CD4-positive, alpha-beta T cell treated with Interleukin-4 for 4 hours (primary cell): ENCODE results near the gene VAX1.
"Not testable (repeated sequence)": the region's sequence is repeated elsewhere in the genome, so short reads cannot be mapped to it uniquely, and the experiment has no call there.

ENCODE experiments used
- DNase-seq: peaks from one replicate; pipeline ENCODE4 v3.0.0-alpha.2; 2020

Gene VAX1, protein sequence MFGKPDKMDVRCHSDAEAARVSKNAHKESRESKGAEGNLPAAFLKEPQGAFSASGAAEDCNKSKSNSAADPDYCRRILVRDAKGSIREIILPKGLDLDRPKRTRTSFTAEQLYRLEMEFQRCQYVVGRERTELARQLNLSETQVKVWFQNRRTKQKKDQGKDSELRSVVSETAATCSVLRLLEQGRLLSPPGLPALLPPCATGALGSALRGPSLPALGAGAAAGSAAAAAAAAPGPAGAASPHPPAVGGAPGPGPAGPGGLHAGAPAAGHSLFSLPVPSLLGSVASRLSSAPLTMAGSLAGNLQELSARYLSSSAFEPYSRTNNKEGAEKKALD

DNA sequence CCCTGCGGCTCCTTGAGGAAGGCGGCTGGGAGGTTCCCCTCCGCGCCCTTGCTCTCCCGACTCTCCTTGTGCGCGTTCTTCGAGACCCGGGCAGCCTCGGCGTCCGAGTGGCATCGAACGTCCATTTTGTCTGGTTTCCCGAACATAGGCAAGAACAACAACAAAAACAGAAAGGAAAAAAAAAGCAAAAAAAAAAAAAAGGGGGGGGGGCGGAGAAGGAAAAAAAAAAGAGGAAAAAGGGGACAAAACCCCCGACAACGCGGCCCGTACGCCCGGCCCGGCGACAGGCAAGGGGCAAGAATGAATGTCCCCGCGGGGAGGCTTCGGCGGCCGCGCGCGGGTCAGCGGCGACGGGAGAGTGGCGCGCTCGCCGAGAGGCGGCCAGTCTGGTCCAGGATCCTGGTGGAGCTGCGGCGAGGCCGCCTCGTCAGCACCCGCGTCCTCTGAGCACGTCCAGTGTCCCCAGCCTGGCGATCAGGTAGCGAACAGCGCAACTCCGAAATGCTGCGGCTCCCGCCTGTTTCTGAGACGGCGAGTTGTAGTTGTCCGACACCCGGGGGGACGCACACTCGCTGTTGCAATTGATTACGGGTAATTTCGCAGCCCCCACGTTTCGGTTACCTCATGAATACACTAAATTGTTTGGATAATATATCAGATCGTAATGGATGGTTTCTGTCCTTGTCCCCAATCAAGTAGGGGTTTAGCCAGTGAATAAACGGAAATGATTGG, at the start of gene VAX1:
TSS of gene VAX1 (minus strand) at position 360 of the 732 bp plus-strand sequence. CDS start at position 146, 214 bp downstream.
- DNase-seq, result no peak

DNA sequence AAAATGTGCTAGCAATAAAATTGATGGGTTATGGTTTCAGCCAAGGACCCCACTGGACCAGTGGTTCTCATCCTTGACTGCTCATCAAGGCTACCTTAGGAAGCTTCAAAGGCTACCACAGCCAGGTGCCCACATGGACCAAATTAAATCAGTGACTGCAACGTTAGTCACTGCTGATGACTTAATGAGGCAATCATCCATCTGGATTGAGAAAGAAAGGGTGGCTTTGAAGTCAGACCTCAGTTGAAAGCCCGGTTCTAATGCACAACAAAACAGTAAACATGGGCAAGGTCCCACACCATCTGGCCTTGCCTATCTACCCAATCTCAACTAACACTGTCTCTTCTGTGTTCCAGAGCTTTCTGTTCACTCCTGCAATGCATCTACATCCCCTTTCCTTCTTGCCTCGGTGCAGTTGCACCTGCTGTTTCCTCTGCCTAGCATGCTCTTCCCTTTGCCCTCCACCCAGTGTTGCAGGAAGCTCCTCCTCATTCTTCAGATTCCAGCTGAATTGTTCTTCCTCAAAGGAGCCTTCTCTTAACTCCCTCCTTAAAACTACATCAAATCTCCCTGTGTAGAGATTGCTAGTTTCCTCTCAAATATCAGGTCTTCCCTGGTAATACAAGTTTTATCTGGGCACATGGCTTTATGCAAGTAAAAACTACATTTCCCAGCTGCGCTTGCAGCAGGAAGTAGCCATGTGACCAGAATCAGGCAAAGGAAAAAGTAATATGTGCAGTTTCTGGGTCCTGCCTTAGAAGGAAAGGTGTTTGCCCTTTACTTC, 49.0 kb upstream of the VAX1 start:
- DNase-seq, result no peak

DNA sequence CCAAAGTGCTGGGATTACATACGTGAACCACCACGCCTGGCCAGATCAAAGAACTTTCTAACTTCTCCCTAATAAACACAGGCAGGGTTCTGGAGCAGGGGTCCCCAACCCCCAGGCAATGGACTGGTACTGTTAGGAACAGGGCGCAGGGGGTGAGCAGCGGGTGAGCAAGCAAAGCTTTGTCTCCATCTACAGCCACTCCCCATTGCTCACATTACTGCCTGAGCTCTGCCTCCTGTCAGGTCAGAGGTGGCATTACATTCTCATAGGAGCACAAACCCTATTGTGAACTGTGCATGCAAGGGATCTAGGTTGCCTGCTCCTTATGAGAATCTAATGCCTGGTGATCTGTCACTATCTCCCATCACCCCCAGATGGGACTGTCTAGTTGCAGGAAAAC, 47.7 kb upstream of the VAX1 start:
- not testable (repeated sequence) for DNase-seq

DNA sequence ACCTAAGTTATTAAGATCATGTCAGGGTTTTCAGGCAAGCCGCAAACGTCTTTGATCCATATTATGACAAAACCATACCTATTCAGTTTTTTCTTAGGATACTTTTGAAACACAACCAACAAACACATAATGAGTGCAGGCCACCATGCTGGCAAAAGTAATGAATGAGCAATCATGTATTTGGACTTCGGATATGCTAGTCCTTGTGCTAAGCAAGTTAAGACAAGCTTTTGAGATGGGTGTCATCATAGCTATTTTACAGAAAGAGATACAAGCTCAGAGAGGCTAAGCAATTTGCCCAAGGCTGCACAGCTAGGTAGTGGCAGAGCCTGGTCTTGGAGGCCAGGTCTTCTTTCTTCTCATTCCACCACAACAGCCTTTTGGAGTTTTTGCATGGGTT, 46.8 kb upstream of the VAX1 start:
- DNase-seq, result no peak

DNA sequence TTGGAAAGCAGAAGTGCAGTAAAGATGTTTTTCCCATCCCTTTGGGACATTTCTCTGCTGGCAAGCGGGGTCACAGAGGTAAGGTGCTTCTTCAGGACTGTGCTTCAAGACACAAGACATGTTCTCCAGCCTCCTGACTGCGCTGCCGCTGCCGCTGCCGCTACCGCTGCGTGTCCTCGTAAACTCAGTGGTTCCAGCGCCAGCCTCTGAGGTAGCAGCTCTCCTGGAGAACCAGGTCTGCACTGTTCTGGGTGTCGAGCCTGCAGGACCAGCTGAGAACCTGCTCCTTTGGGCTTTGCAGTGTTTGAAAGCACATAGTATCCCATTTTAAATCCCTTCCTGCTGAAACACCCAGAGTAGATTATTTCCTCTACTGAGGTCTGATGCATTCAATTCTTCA, 46.2 kb upstream of the VAX1 start:
- no peak for DNase-seq

DNA sequence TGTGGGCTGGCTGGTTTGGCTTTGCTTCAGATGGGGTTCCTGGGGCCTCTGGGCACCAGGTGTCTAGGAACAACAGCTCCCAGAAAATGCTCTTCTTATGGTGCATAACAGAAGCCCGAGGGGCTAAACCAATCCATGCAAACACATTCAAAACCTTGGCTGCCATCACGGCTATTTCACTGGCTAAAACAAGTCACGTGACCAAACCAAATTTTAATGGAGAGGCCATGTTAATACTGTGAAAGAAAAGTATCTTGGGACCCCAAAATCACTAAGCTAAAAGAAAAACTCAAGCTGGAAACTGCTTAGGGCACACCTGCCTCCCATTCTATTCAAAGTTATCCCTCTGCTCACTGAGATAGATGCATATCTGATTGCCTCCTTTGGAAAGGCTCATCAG, 40.1 kb upstream of the VAX1 start:
- no peak for DNase-seq

DNA sequence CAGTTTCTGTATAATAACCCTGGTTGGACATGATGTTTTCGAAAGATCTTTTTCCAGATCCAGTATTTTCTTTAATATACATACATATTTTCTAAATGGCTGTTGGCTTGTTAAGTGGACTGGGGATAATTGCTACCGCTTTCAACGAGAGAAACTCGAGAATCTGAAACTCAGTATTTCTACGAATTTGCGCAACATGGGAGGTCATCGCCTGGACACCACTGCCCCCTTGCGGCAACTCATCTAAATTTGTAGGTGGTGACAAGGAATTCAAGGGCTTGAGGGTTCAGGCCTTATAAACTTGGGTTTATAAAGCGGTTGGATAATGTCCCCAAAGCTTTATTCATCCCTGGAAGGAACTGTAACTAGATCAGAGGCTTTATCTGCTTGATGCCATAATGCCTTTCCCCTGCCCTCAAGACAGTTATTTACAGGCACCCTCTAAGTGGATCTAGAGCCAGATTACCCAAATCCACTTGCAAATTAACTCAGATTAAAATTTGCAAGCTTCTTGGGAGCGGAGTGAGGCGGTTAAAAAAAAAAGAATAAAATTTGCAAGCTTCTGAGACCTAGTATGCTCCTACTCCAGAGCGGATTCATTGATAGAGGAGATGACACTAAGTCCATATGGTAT, 37.9 kb upstream of the VAX1 start:
- peak; percentile 62 for DNase-seq

DNA sequence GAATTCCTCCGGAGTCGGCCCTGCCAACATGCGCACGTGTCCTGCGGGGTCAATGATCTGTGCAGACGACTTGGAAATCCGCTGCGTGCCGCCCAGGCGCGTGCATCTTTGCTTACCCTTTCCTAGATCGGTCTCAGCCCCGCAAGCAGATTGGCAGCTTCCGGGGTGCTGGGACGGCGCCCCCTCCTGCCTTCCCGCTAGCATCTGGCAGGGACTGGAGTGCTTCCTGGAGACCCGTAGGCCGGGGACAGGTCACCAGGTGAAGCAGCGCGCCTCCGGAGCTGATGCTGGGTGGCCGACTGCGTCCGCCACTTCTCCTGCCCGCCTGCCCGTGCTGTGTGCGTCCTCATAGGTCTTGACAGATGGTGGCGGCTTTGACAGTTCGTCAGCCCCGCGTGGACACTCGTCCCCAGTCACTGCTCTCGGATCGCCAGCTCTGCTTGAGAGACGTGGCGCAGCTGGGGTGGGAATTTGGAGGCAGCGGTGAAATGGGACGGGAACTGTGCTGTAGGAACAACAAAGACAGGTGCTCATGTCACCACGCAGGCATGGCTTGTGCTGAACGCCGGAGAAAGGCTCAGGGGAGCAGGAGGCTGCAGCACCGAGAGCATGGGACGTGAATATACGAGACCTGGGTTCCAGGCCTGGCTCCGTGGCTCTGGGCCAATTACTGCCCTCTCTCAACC, 37.3 kb upstream of the VAX1 start:
- DNase-seq, result peak; percentile 3

DNA sequence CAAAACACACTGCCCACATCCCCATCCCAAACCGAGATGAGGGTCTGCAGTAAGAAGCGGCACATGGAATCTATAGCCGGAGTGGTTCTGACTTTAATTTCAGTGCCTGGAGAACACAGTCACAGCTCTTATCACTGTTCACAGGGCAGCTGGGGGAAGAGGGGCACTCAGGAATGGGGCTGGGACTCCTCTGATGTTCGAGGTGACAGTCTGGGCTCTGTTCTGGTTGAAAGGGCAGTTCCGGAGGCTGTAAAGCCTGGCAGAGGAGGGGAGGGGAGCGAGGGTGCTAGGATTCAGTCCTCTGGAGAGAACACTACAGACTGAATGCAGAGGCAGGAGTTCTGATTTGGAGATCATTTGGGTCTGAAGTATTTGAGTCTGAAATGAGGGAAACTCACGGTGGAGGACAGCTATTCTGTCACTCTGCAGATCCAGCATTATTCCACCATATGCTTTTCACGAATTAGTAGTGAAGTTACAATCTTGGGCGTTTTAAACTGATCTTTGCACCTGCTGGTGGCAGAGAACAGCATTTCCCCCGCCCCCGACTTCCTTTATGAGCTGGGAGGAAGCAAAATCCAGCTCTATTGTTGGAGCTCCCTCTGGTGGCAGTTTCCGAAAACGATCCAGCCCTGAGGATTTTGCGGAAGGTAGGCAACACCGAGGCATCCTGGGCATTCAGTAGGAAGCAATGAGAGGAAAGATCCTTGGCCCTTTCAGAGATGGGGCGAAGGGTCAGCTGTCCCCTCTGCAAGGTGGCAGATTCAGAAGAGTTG, 36.6 kb upstream of the VAX1 start:
- peak; percentile 81 for DNase-seq

DNA sequence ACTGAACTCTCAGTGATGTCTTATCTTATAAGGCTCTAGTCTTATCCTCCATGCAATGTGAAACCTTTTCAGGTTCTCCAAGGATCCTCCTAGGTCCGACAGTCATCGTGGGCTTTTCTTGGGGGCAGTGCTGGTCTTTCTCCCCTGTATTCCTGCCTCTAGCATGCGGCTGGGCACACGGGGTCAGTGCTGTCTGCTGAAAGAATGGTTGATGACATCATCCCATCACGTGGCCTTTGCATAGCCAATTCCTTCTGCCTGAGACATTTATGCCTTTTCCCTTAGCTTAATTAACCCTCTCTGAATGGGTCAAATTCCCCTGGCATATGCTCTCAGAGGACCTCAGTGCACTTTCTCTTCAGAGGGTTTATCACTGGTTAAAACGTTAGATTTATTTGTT, 32.2 kb upstream of the VAX1 start:
- DNase-seq, result no peak

DNA sequence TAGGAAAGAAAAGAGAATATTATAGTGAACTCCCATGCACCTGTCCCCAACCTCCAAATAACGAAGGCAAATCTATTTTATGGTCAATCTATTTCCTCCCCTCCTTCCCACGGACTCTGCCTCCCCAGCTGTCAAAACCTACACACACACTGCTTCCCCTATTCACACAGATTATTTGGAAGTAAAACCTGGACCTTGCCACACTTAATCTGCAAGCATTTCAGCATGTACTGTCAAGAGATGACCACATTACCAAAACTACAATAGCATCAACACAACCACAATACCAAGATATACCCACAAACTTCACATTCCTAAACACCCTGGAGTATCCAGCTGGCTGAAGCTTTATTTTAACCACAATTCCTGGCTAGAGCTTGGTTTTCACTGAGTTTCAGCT, 31.4 kb upstream of the VAX1 start:
- no peak for DNase-seq

DNA sequence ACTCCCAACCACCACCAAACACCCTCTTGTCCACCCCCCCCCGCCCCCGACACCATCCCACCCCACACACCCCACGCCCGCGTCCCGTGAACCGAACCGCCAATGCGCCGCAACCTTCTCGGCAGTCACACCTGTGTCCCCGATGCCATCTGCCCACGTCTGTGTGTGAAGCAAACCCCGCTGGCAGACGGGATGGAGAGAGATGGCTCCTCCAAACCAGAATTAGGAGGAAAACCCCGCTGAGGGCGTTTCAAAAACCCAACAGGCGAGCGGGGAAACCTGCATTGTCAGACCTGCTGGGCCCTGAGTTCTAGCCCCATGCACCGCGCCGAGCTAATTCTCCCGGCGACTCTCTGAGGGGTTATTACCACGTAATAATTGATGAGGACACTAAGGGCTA, 30.7 kb upstream of the VAX1 start:
- DNase-seq, result no peak

DNA sequence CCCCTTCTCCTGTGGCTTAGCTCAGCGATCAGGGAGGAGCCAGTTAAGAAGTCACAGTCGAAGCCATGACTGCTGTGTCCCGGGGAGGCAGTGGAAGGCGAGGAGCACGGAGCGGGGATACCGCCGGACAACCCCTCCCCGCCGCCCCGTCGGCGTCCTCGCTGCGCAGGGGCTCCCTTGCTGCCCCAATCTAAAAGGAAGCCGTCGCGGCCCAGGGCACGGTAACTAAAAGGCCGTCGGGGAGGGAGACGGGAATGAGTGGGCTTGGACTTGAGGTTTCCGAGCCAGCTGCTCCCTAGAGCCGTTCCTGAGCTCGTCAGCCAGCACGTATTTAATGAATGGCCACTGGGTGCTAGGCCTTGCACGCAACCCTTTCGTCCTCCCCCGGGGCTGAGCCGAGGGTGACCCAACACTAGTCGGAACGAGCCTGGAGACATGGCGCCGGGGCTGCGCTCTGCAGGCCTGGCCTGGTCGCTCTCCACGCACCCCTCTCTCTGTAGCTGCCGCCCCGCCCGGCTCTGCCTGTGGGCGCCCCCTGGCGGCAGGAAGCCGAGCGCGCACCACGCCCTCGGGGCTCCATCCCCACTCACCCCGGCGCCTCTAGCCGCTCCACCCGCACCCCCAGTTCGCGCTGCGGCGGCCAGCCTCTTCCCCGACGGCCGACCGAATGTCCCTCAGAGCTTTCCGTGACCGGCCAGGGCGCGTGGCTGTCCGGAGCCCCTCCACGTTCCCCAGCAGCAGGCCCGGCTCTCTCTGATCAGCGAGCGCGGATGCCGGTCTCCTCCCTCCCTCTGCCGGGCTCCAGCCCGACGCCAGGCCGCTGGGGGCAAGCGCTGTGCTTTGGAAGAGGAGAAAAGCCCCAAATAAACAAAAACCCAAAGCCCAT, 30.0 kb upstream of the VAX1 start:
- peak; percentile 43 for DNase-seq

DNA sequence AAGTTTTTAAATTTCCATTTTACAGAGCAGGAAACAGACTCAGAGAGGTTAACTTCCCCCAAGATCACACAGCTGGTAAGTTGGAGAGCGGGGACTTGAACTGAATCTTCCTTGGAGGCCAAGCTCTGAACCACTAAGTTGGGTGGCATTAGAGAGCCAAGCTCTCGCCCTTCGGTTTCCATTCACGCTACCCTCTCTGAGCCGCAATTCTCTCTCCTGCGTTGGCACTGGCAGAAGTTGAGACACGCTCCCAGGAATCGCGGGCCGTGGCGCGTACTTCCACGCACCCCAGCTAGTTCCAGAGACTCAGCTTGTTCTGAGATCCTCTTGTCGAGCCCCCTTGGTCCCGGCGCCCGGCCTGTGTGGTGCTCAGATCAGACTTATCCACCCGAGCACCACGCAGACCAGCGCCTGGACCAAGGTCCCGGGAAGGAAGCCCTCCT, 29.3 kb upstream of the VAX1 start:
- no peak for DNase-seq

DNA sequence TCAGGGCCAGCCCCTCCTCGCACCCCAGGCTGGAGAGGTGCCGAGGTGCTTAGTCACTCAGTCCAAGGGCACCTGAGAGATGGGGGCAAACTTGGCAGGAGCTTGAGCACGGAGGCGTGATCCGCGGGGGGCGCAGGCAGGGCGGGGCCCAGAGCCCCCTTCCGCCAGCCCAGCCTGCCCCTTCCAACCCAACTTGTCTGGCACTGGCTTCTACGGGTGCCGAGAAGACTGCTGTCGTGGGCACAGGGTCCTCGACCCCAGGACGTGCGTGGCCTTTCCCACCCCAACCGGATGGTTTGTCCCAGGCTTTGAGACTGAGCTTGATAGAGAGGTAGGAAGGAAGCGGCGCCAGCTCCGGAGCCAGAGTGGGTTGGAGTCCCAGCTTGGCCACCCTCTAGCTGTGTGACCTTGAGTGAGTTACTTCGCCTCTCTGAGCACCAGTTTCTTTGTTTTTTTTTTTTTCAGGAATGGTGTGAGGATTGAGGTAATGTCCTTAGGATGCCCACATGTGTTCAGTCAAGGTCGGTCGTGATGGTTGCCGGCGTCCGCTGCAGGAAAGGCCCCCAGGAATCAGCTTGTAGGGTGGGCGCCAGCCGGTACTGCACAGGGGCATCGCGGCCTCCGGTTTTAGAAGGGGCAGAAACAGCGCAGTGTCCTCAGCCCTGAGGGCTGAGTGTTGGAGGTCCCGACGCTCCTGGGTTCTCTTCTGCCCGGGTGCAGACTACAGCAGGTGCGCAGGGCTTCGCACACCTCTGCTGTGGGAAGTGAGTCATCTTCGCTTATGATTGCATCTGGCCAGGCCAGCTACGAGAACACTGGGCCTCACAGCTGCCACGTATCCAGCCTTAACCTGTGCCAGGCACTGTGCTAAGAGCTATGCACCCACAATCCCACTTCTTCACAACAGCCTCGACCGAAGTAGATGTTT, 28.6 kb upstream of the VAX1 start:
- DNase-seq, result no peak

DNA sequence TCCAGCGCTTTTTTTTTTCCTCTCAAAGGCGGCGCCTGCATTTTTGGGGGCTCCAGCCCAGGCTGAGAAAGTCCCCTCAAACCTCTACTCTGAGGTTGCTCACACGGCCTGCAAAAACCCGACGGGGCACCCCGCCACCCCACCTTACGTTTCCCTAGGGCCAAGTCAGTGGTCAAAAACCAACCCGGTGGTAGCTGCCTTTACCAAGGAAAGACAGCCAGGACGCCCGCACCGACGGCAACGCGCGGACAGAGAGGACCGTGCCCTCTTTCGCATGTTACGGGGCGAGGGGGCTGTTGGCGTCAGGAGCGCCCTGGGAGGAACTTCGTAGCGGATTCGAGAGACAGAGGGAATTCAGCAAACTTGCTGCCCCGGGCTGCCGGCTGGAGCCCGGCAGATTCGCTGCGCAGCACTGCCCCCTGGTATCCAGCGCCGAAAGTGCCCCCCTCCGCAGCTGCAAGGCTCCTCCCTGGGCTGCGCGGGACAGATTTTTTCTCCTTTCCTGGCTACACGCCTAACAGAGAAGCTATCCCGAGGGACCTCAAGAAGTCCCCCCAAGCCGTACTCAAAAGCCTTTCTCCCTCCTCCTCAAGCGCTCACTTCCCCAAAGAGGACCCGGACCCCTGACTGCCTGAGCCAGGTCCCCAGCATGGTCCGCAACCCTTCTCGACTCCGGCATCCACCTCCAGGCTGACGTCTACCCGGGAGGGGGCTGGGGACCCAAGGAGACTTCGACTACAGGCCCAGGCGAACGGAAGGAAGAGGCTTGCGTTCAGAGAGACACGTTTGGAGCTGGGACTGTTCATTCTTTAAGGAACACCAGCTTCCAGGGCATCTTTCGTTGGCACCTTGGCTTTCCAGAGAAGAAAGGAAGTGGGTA, 27.7 kb upstream of the VAX1 start:
- DNase-seq, result no peak

DNA sequence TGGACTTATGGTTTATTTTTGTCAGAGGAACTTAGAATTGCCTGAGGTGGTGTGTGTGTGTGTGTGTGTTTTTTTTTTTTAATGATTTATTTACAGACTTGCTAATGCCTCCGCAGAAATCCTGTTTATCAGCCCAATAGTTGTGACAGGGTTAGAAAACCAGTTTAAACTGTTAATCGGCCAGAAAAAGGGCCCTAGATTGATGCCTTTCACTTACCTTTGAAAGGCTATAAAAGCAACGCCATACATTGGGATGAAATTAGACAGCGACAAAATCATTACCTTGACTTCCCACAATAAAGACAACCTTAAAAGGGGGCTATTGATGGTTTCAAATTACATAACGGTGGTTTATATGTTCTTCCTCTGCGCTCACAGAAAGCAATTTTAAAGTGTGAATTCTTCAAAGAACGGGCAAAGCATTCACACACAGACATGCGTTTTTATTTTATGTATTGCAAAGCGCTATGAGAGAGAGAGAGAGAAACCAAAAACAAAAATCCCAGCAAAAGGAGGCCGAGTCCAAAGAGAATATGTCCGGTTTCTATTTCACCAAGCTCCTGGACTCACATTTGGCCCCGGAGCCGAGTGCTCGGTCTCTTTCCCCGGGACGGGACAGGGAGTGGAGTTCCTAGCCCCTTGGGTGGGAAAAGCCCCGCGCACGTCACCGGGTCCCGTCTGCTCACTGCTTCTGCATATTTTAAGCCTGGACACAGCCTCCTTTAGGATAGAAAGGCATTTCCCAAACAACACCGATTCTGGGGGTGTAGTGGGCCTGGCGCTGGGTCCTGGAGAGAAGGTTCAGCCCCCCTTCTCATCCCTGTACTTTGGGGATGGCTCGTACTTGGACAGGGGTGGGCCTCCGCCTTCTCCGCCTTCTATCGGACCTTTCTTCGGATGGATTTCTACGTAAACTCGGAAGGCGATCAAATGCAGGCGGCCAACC, 26.8 kb upstream of the VAX1 start:
- no peak for DNase-seq
